Measurements from ENCODE around the gene TPST1.

DNA sequence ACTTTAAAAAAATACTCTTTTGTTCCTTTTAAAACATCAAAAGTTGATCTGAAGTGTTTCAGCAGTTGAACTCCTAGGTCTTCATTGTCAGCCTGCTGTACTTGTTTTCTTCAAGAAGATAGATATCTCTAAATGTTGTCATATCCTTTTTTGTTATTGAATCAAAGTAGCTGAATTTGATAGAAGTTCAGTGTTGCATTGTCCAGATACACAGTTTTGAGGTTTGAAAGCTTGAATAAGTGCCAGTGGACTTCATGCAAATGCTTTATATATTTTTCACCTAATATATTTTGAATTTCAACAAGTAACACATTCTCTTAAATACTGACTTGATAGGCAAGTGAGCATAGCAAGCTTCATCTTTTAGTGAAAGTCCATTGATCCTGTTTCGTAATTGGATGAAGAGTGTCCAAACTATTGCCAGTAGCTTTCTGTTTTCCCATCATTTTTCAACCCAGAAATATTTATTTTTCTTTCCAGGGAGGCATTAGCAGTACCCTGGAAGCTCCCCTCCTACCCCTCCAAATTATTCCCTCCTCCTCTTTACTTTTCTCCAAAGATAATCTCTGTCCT is 114.4 kb downstream of the TPST1 start:
- no peak for TF ChIP-seq FOXP2 (optimal IDR thresholded peaks at IDR 0.05; ENCODE audit: control extremely low read depth, extremely low read length, insufficient read depth)
- TF ChIP-seq EZH2 (IDR thresholded peaks at IDR 0.05), result no peak
- no peak for TF ChIP-seq POLR2AphosphoS5 (IDR thresholded peaks at IDR 0.05; ENCODE audit: borderline replicate concordance, low read depth, low read length)

All from SK-N-MC (cell line).